Measurements from ENCODE around the gene MLH3. TPM values are rescaled to one million over a fixed set of nuclear protein-coding genes. Genes with fewer than 3 reads are reported as not detected.
A peak's percentile ranks its signal among the peaks of the same experiment; 100 is the strongest.

The MLH3 gene
- total and polyA plus RNA-seq, 2 of the 13 experiments (the other 11 are each of a cell fraction or from before 2014, with no cell fraction given) = 14.4 to 24.8 TPM

DNA sequence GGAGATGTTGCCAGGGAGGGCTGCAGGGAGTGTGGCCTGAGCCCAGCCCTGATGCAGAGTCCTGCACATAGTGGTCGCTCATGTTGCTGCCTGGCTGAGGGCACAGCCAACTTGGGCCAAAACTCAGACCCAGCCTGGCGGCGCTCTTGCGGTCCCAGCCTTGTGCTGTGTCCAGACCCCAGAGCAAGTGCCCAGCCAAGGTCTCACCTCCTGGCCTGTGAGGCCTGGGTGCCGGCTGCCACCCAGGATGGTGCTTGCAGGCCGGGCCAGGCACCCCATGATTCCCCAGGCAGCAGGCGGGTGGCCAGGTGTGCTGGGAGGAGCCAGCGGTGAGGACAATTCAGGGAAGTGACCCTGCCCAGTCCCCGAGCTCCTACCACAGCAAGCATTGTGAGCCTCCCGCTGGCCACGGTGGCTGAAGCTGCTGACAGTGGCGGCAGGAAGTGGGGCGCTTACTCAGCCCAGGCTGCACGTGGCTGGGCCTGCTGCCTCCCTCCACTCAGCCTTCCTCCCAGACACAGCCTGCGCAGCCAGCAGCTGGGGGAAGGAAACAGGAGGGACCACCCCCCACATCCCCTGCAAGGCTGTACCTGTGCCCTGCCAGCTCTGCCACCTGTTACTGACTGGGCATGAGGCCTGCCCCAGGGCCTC, 78.1 kb downstream of the MLH3 start (continued):
- TF ChIP-seq ZNF282 (IDR thresholded peaks at IDR 0.05; ENCODE audit: partially characterized antibody) (no peak), SAFB2 (CRISPR knock-in tag; IDR thresholded peaks at IDR 0.05; ENCODE audit: borderline replicate concordance, low read depth) (no peak), TCF7L2 (IDR thresholded peaks at IDR 0.05; ENCODE audit: low read depth, low read length) (no peak), EP300 (IDR thresholded peaks at IDR 0.05; ENCODE audit: low read depth in 2 of 2, low read length in 2 of 2) (no peak), EP300 (CRISPR knock-in tag; IDR thresholded peaks at IDR 0.05; ENCODE audit: borderline replicate concordance) (no peak), SAP130 (CRISPR knock-in tag; IDR thresholded peaks at IDR 0.05; ENCODE audit: low read depth) (peak; percentile 41; the same call in 1 of the 2 replicates), ZIK1 (CRISPR knock-in tag; IDR thresholded peaks at IDR 0.05; ENCODE audit: borderline replicate concordance, low read depth) (no peak), HNF4A (CRISPR knock-in tag; IDR thresholded peaks at IDR 0.05) (no peak), ETV5 (CRISPR knock-in tag; IDR thresholded peaks at IDR 0.05; ENCODE audit: borderline replicate concordance) (peak; percentile 61; the same call in 1 of the 2 replicates), NFATC3 (CRISPR knock-in tag; IDR thresholded peaks at IDR 0.05) (no peak), WIZ (CRISPR knock-in tag; IDR thresholded peaks at IDR 0.05) (no peak), ZNF446 (CRISPR knock-in tag; IDR thresholded peaks at IDR 0.05) (no peak), FOXJ3 (CRISPR knock-in tag; IDR thresholded peaks at IDR 0.05; ENCODE audit: borderline replicate concordance) (no peak), GPN1 (CRISPR knock-in tag; IDR thresholded peaks at IDR 0.05; ENCODE audit: borderline replicate concordance) (no peak), ZMAT5 (CRISPR knock-in tag; IDR thresholded peaks at IDR 0.05; ENCODE audit: borderline replicate concordance, low read depth) (no peak), ZNF549 (CRISPR knock-in tag; IDR thresholded peaks at IDR 0.05) (no peak), ASH2L (IDR thresholded peaks at IDR 0.05; ENCODE audit: insufficient read length, low read depth, low read length) (no peak), PLRG1 (conservative IDR thresholded peaks at IDR 0.05) (no peak), ZFYVE20 (CRISPR knock-in tag; IDR thresholded peaks at IDR 0.05; ENCODE audit: borderline replicate concordance, low read depth) (no peak), RERE (CRISPR knock-in tag; IDR thresholded peaks at IDR 0.05; ENCODE audit: low read depth) (no peak), ZNF747 (CRISPR knock-in tag; IDR thresholded peaks at IDR 0.05; ENCODE audit: borderline replicate concordance) (no peak), RAD21 (CRISPR knock-in tag; IDR thresholded peaks at IDR 0.05) (no peak)
- TF ChIP-seq, protein P1, sequence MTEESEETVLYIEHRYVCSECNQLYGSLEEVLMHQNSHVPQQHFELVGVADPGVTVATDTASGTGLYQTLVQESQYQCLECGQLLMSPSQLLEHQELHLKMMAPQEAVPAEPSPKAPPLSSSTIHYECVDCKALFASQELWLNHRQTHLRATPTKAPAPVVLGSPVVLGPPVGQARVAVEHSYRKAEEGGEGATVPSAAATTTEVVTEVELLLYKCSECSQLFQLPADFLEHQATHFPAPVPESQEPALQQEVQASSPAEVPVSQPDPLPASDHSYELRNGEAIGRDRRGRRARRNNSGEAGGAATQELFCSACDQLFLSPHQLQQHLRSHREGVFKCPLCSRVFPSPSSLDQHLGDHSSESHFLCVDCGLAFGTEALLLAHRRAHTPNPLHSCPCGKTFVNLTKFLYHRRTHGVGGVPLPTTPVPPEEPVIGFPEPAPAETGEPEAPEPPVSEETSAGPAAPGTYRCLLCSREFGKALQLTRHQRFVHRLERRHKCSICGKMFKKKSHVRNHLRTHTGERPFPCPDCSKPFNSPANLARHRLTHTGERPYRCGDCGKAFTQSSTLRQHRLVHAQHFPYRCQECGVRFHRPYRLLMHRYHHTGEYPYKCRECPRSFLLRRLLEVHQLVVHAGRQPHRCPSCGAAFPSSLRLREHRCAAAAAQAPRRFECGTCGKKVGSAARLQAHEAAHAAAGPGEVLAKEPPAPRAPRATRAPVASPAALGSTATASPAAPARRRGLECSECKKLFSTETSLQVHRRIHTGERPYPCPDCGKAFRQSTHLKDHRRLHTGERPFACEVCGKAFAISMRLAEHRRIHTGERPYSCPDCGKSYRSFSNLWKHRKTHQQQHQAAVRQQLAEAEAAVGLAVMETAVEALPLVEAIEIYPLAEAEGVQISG (CRISPR knock-in tag; IDR thresholded peaks at IDR 0.05) = no peak

Measured in HepG2 (cell line).